GM19035 (cell line): ENCODE data around the gene CEMIP.

Source experiments
- ATAC-seq: cut with Tn5 transposase; IDR thresholded peaks from one replicate; pipeline ENCODE4 v1.9.1; 2021; ENCODE audit not compliant: unreplicated experiment

Gene CEMIP

DNA sequence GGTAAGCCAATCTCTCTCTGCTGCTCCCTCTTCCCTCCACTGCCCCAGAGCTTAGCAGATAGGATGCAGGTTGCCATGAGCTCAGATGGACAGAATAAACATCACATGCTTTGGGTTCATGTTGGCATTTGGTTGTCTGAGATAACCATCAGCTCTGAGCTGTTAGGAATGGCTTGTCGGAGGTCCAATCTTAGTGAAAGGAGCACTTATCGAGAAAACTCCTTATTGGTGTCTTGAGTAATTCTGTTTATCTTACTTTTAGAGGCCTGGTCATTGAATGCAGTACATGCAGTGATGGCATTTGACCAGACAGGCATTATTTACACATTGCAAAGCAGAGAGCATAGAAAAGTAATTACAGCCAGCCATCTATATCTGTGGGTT lies 99.7 kb downstream of the CEMIP start:
- no peak for ATAC-seq

- ATAC-seq, result no peak
Observed at GRCh38 chr15:80880086-80880485, 100.9 kb downstream of the CEMIP start.

GRCh38 chr15:80883641-80884040 lies 104.5 kb downstream of the CEMIP start:
- ATAC-seq, result no peak

- no peak for ATAC-seq
Observed at GRCh38 chr15:80885016-80885579, 105.9 kb downstream of the CEMIP start.

GRCh38 chr15:80887148-80887547 lies 108.0 kb downstream of the CEMIP start:
- ATAC-seq, result no peak

GRCh38 chr15:80888846-80889245 lies 109.7 kb downstream of the CEMIP start:
- no peak for ATAC-seq

DNA sequence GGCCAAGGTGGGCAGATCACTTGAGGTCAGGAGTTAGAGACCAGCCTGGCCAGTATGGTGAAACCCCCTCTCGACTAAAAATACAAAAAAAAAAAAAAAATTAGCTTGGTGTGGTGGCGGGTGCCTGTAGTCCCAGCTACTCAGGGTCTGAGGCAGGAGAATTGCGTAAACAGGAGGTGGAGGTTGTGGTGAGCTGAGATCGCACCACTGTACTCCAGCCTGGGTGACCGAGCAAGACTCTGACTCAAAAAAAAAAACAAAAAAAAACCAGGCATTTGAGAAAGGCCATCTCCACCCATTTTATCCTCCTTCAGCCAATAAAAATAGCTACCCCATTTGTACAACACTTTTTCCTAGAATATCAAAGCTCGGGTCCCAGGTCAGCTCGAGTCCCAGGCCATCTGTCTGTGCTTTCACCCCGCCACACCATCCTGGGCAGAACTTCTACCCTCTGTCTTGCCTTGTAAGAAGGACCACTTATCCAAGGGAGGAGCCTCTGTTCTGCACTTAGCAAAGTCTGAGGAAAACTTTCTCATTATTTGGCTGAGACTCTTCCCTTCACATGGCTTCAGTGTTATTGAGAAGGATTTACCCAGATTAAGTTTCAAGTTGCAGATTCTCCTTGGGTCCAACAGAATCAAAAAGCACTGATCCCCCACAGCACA lies 111.3 kb downstream of the CEMIP start:
- no peak for ATAC-seq

DNA sequence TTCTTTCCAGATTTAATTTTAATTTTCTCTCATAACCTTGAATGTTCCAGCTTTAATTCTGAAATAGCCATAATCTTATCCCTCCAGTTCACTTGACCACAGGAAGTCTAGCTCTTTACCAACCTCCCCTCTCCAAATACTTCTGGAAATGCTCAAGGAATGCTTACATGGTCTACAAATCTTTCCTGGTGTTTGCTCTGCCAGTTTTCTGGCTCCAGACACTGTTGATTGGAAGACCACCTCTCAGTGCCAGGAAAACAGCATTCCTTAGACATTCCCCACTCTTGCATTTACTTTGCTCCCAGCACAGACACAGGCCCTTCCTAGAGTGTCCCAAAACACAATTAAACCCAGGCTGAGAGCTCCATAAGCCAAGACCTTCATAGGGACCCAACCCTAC lies 111.8 kb downstream of the CEMIP start:
- ATAC-seq, result no peak

DNA sequence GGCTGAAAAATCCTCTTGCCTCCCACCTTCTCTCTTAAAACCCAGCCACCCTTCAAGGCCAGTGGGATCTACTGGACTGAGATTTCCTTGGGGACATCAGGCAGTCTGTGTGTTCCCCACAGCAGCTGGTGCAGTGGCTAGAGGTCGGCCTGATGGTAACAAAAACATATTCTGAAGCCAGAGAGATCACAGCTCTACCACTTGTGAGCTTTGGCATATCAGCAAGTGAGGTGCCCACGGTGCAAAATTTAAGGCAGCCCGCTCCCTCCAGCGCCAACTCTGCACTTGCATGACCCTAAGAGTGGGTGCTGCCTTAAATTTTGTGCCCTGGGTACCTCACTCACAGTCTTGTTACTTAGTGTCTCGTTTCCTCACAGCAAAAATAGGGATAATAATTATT lies 113.2 kb downstream of the CEMIP start:
- no peak for ATAC-seq

DNA sequence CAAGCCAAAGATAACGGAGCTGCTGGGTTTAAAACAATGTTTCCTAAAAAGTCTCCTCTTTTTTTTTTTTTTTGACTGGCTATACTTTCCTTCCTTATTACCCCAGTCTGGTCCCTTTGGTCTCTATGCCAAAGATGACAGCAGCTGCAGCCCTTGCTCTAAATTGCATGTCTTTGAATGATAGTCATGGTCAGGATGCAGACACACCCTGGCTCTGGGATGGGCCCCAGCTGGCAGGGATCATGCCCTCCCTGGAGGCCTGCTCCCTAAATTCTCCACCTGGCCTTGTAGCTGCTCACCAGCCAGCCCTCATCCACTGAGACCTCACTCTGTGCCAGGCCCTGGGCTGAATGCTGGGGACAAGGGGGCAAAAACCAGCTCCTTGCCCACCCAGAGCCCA lies 114.6 kb downstream of the CEMIP start:
- ATAC-seq, result no peak

DNA sequence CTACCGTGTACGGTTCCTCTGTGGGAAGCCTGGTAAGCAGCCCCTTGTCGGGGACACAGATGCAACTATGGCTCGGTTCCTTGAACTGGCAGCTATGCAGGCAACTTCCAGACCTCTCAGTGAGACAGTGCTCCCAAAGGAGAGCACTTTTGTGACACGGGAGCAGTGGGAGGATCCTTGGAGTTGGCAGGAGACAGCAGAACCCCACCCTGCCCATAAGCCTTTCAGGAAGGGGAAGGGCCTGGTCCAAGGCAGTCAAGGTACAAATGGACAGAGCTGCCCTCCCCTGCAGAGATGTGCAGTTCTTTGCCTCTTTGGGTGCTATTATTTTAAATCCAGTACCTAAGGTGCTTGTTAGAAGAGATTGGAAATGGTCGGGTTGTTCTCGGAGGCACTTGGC lies 115.9 kb downstream of the CEMIP start:
- ATAC-seq, result no peak

DNA sequence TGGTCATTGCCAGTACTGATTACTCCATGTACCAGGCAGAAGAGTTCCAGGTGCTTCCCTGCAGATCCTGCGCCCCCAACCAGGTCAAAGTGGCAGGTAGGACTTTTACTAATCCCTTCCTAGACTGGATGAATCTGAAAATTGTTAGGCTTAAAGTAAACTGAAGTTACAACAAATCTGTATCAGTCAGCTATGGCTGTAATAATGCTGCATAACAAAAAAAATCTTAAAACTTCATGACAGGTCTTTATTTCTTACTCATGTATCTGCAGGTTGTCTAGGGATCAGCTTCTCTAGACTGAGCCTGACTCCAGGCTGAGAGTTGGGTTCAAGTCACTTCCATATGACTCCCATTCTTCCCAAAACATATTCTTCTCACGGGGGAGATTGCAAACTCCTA lies 116.8 kb downstream of the CEMIP start:
- no peak for ATAC-seq

- no peak for ATAC-seq
Observed at GRCh38 chr15:80898040-80898439, 118.9 kb downstream of the CEMIP start.

GRCh38 chr15:80902298-80902801 lies 123.2 kb downstream of the CEMIP start:
- no peak for ATAC-seq

DNA sequence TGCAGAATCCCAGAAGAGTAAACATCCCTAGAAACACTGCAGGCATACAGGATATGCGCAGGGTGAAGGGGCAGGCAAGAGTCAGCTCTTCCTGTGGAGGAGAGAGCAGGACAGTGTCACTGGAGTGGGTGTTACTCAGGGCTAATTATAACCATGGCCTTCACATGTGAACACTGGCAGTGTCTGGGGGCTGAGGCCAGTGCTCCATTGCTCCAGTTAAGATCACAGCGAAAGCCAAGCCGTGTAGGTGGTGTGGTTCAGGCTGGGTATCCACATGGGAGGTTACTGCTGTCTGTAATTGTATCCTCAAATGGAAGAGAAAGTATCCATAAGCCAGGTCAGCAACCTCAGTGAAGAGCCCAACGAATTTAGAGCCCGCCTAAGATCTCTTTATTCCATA lies 125.8 kb downstream of the CEMIP start:
- no peak for ATAC-seq

- ATAC-seq, result no peak
Observed at GRCh38 chr15:80906159-80906766, 127.1 kb downstream of the CEMIP start.

- ATAC-seq, result no peak
Observed at GRCh38 chr15:80911821-80912220, 132.7 kb downstream of the CEMIP start.

DNA sequence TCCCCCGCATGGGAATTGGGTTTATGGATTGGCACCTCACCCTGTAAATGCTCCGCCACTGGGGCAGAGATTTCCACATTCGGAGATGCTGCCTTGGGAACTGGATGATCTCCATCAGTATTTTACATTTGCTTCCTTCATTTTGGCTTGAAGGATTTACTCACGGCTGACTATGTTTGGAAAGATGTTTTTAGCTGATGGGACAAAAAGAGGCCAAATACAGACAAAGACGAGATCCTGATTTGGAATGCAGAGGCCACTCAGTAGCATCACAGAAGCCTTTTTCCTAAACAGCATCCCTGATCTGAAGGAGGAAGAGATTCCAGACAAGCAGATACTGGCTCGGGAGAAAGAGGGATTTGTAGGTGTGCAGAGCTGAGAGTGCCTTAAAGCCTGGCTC lies 133.5 kb downstream of the CEMIP start:
- no peak for ATAC-seq

- ATAC-seq, result no peak
Observed at GRCh38 chr15:80913541-80913940, 134.4 kb downstream of the CEMIP start.

DNA sequence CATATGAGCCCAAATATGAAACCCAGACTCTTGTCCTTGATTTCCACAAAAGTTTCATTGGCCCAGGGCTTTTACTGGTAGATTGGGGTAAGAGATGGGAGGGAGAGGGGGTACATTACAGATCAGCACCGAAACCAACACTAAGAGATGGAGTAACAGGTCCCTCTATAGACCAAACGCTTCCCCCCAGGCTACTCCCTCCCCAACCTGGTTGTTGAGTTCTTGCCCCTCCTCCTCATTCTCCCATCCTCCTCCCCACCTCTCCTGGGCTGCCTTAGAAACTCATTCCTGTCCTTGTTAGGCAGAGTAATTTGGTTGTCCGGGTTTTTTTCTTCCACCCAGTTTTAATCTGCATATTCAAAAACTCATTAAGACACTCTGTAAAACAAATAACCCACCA lies 136.3 kb downstream of the CEMIP start:
- no peak for ATAC-seq

- no peak for ATAC-seq
Observed at GRCh38 chr15:80916056-80916455, 136.9 kb downstream of the CEMIP start.

DNA sequence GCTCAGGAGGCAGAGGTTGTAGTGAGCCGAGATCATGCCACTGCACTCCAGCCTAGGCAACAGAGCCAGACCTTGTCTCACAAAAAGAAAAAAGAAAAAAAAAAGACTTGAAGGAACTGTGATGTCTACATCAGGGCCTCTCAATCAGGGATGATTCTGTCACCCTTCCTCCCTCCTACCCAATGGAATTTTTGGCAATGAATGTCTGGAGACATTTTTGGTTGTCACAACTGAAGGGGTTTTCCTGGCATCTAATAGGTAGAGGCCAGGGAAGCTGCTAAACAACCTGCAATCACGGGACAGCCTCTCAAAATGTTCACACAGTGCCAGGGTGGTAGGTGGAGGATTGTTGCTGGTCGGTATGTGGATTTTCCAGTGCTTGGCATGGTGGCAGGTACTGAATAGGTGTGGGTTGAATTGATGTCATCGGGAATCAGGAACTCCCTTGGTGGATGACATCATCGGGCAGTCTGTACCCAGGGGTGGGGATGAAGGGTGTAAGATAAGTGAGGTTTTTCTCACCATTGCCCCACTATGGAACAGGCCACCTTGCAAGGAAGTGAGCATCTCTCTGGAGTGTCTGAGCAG lies 139.1 kb downstream of the CEMIP start:
- ATAC-seq, result no peak
